Endometrial microvascular endothelial cells (primary cell): ENCODE data around the gene TBCK. TPM values are rescaled to one million over a fixed set of nuclear protein-coding genes. Genes with fewer than 3 reads are reported as not detected.
"Not testable (repeated sequence)": the region's sequence is repeated elsewhere in the genome, so short reads cannot be mapped to it uniquely, and the experiment has no call there.

Source experiments
- in situ Hi-C: cut with HindIII; loops from 2 replicates; pipeline ENCODE4 v1.10.0; 2017; ENCODE audit warnings: low sequenced_read_pairs, low pct_unique_long_range_greater_than_20kb; ENCODE audit errors: inconsistent ontology term
- total RNA-seq: library from RNA; depleted of rRNA; stranded (reverse); fragments of >200 nt; gene quantifications from one replicate; pipeline ENCODE4 v1.2.3, GENCODE V29; 2015; ENCODE audit errors: inconsistent ontology term

TBCK gene
- total RNA-seq, 1 donor from 2014 or later, result 19.7 TPM

DNA sequence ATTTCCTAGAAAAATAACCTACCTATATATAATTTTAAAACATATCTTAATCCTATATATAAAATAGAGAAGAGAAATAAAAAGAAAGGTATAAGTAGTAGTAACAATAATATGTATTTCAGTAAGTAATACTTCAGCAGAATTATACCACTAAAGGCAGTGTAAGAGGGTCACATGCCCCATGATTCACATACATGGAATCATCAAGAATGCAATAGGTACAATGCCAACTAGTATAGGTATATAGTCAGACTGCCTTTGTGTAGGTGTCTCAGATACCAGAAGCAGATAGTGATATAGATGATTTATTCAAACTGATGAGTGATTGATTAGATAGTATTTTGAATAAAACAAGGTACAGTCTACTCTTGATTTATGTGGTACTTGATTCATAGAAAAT is 9.8 kb upstream of the TBCK start:
- in situ Hi-C loops, result no loop called here

DNA sequence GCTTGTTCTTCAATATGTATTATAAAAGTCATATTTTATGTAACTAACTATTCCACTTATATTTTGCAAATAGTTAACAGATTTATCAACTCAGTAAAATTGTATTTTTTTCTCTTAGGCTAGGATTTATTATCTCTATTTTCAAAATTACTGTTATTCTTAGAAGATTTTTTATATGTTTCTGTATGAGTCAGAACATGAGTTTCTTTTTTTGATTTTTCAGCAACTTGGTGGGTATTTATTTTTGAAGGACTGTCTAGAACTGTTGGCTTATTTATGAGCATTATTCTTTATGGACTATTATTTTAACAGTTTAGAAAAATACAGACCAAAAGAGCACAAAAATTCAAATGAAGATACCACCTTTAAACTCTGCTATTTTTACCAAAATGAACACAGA is 7.1 kb upstream of the TBCK start:
- in situ Hi-C loops, result no loop called here

DNA sequence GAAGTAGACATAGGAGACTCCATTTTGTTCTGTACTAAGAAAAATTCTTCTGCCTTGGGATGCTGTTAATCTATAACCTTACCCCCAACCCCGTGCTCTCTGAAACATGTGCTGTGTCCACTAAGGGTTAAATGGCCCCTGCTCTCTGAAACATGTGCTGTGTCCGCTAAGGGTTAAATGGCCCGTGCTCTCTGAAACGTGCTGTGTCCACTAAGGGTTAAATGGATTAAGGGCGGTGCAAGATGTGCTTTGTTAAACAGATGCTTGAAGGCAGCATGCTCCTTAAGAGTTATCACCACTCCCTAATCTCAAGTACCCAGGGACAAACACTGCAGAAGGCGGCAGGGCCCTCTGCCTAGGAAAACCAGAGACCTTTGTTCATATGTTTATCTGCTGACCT is 5.8 kb upstream of the TBCK start:
- in situ Hi-C loops, result not testable (repeated sequence)

DNA sequence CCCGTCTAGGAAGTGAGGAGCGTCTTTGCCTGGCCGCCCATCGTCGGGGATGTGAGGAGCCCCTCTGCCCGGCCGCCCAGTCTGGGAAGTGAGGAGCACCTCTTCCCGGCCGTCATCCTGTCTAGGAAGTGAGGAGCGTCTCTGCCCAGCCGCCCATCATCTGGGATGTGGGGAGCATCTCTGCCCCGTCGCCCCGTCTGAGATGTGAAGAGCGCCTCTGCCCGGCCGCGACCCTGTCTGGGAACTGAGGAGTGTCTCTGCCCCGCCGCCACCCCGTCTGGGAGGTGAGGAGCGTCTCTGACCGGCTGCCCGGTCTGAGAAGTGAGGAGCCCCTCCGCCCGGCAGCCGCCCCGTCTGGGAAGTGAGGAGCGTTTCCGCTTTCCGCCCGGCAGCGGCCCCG is 5.2 kb upstream of the TBCK start:
- in situ Hi-C loops, result not testable (repeated sequence)

DNA sequence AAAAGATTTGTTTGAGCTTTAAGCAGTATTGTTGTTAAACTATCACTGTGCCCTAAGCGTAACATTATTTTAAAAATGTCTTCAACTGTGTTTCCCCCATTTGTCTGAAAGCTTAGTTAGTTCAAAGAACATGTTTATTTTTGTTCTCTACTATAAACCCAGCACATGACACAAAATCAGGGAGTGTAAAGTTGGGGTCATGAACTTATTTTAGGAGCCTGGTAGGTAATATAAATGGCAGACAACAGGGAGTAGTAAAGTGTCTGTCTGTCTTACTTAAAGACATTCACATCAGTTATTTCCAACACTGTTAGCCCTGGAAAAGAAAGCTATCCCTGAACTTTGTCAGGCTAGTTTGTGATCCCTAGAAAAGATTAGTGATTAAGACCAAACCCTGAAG is 4.2 kb upstream of the TBCK start:
- in situ Hi-C loops, result no loop called here

DNA sequence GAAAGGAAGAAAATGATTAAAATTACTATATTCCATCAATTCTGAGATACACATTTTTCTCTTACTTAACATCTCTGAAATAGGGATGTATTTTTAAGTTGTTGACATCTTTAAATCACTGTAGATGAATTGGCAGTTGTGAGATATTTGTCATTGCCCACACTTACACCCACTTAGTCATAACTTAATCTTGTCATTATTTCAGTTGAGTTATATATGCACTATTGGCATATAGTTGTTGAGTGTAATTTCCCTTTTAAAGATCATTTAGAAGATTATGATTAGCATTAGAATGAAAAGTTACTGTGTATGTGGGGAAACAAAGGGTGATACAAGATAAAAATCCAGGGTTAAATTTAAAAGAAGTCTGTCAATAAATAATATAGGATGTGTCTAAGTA is 2.5 kb upstream of the TBCK start:
- in situ Hi-C loops, result no loop called here

DNA sequence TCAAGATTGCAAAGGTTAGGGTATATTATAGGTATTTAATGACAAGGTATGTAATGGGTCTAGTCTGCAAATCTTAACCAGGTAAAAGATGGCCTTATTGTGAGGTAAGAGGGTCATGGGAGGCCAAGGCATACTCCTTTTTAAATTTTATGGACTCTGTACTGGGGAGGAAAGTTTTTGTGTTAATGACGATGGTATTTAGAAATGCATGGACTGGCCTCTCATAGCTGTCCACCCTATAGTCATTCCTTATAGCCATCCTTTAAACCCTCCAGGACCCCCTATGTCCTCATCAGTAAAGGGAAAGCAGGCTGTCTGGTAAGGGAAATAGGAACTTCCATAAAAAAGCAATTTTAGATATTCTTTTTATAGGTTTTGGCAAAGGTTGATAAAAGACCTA is 1.8 kb upstream of the TBCK start:
- in situ Hi-C loops, result no loop called here

DNA sequence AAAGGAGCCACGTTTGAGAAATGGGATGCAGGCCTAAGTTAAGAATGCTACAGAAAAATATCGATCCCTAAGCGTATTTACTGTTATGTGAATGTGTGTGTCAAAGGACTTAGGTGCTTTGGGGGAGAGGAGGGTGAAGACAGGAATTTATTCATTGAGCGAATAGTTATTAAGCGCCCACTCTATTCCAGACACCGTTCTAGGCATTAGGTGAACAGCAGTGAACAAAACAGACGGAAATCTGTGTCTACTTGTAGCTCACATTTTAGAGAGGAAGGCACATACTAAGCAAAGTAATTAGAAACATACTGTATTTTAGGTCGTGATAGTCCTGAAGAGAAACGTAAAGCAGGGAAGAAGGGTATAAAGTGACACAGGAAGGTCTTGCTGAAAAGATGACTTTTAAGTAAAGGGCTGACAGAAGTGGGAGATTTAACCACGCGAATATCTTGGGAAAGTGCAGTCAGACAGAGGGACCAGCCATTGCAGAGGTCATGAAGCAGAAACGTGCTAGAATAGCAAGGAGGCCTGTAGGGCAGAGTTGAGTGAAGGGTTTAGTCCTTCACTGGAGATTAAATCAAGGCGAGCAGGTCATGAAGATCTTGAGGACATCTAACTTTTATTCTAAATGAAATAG is 882 bp upstream of the TBCK start:
- in situ Hi-C loops, result no loop called here

DNA sequence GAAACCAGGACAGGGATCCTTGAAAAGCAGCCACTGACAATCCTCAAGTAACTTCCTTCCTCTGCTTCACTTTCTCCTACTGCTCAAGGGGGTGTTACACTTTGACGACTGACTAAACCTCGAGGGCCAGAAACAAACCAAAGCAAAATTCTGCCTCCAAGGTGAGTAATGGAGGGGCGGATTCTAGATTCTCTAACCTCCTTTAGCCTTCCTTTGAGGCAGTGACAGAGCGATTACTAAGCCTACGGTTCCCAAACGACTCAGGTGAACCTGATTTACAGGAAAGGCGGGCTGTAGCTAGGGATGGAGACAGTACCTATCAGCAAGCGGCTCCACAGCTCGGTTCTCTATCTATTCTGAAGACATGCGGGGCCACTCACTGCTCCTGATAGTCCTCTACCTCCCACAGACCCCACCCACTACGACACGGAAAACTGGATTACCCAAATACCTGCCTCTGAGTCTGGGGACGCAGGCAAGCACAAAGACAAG is 487 bp downstream of the TBCK start:
- in situ Hi-C loops, result no loop called here

DNA sequence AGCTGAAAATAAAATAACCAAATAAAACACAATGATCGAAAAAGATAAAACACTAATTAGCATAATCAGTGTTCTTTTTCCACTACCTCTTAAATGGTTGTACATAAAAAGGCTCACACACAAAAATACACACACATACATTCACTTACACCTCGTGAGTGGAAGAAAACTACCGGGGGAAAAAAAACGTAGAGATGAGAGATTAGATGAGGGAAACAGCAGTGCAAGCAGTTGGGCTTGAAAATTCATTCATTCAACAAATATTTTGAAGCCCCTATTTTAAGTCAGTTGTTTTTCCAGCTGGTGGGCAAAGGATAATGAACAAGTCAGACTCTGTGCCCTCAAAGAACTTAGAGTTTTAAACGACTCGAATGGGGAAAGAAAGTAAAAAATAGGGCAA is 1.0 kb downstream of the TBCK start:
- in situ Hi-C loops, result no loop called here

DNA sequence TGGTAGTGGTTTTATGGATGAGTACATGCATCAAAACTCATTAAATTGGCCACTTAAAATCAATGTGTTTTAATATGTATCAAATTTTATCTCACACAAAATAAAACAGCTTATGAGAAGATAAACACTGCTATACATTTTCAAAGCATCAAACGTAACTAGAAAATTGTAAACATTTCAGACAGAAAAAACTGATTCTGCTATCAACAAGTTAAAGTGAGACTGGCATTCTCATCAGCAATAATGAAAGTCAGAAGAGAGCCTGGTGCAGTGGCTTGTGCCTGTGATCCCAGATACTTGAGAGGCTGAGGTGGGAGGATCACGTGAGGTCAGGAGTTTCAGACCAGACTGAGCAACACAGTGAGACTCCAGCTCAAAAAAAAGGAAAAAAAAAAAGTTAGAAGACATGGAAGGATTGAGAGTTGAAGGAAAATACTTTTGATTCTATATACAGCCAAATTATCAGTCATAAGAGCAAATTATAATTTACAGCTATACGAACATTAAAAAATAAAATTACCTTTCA is 2.9 kb downstream of the TBCK start:
- in situ Hi-C loops, result no loop called here

DNA sequence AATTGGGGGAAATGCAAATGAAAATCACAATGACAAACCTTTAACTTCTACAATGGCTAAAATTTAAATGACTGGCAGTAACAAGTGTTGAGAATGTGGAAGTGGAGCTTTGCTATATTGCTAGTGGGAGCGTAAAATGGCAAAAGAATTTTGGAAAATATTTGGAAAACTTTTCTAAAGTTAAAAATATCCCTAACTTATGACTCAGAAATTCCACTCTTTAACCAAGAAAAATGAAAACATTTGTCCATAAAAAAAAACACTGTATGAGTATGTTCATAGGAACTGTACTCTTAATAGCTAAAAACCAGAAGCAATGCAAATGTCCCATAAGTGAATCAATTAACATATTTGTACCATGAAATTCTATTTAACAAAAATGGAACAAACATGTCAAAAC is 3.6 kb downstream of the TBCK start:
- in situ Hi-C loops, result no loop called here

DNA sequence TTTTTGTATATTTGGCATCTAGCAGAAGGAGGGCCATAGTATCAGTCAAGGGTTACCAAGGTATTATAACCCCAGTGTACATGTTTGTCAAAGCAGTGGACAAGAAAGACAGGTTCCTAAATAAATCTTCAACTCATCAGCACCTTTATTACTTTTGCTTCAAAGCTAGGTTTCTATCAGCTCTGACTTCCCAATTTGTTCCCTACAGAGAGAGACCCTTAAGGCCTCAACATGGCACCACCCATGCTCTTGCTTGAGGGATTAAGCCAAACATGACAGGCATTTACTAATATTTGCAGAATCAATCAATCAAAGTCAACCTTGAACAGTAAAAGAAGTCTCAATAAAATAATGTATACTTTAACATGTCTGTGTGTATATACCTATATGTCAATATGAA is 9.4 kb downstream of the TBCK start:
- in situ Hi-C loops, result no loop called here

DNA sequence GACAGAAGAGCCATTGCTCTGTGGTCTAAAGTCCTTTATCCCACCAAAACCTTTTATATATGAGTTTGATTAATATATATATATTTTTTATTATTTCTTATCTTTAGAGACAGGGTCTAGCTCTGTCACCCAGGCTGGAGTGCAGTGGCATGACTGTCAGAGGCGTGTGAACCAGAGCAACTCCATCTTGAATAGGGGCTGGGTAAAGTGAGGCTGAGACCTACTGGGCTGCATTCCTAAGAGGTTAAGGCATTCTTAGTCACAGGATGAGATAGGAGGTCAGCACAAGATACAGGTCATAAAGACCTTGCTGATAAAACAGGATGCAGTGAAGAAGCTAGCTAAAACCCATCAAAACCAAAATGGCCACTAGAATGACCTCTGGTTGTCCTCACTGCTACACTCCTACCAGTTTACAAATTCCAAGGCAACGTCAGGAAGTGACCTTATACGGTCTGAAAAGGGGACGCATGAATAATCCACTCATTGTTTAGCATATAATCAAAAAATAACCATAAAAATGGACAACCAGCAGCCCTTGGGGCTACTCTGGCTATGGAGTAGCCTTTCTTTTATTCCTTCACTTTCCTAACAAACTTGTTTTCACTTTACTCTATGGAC is 10.5 kb downstream of the TBCK start:
- in situ Hi-C loops, result no loop called here

DNA sequence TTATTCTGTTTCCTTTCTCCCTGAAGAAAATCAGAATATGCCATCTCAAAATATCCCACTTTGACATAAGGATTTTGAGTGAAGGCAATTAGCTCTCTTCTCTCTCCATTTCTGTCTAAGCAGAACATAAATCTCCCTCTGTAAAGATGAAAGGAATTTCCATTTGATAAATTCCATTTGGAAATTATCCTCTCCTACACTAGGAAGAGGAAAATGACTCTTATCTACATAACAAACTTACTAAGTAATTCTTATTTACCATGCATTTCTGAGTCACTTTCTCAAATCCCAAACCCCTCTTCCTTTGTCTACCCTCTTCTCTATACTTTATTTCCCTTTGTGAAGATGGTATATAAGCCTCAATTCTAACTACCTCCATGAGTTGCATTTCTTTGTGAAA is 11.4 kb downstream of the TBCK start:
- in situ Hi-C loops, result no loop called here

DNA sequence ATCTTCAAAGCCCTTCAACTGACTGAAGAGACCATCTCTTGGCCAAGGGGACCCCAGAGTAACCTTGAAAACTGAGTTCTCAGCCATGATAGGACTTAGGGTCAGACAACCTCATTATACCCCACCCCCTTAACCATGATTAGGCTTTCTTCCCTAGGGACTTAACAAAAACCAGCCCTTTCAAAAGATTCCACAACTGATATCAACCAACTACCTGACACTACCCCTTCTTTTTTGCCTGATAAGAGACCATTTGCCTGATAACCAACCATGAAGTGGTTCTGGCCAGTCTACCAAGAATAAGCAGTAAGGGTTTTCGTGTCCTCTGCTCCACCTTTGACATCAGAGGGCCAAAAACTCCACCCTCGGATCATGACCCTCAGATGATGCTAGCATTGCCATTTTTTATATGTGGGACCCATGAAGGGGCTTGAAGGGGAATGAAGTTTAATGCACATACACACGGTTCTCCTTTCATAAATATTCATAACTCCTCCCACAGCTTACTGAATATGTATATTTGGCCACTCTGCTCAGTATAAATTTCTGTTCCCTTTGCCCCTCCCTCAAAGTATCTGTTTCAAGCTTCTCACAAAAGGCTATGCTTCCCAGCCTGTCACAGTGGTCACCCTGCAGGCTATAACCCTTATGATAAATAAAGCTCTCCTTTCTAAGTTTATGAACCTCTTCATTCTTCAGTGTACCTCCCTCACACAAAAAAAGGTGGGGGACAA is 12.3 kb downstream of the TBCK start:
- in situ Hi-C loops, result no loop called here

DNA sequence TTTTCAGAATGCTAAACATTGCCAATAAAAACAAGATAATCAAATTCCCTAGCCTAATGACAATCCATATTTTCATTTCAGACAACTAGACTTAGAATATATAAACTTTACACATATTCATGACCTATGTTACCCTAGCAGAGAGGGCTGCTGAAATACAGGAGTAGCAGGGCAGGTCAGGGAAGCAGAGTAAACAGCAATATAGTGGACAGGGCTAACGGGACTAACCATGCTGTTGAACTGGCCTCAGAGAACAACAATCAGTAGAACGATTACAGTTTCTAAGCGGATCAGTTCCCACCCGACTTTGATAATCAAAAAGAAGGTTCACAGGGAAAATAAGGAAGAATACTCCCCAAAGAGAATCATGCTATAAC is 14.0 kb downstream of the TBCK start:
- in situ Hi-C loops, result no loop called here

DNA sequence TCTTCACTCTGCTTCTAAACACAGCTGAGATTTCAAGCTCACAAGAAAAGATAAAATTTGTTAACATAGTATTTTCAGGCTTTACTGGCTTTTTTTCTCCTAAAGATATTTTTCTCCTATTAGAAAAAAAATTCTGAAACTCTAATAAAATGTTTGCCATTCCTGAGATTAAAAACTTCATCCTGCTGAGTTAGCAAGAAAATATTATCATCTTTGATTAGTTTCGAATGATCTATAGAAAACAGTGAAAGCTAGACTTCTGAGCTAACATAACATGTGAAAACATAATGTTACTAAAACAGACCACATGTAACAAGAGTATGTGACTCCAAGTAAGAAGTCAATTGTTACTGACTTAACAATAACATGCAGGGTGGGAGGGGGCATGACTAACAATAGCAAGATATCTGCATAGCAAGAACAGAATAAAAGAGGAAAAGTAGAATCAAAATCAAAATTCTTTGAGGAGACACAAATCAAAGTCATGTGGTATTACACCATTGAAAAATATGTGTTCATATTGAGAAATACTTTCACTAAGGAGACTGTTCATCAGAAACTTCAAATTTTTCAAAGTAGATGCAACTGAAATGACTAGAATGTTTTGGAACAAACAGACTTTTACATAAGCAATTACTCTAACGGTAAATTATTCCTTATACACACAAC is 14.5 kb downstream of the TBCK start:
- in situ Hi-C loops, result no loop called here

DNA sequence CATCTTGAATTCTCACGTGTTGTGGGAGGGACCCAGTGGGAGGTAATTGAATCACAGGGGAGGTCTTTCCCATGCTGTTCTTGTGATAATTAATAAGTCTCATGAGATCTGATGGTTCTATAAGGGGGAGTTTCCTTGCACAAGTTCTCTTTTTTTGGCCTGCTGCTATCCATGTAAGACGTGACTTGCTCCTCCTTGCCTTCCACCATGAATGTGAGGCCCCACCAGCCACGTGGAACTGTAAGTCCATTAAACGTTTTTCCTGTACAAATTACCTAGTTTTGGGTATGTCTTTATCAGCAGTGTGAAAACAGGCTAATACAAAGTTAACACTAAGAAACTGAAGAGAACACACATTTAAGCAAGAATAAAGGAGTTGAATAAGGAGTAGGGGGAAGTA is 16.0 kb downstream of the TBCK start:
- in situ Hi-C loops, result no loop called here
